K562 (cell line): ENCODE data around the gene C14orf180. TPM values are rescaled to one million over a fixed set of nuclear protein-coding genes. Genes with fewer than 3 reads are reported as not detected.
A peak's percentile ranks its signal among the peaks of the same experiment; 100 is the strongest.

Experiments used
- ATAC-seq: fragments of 200-7000 bp; cut with Tn5 transposase; 3 replicates; pipeline ENCODE4 v1.9.1; 2020; ENCODE audit warnings: moderate library complexity
- BruUV-seq: library from RNA; stranded (reverse); fragments of 400-500 nt; replicated peaks from 2 replicates; lab custom pipeline; 2021; lab: Mats Ljungman, UMichigan
- CTCF ChIA-PET: fragments of 300-600 bp; formaldehyde crosslinking; extraction: SDS; loops from one replicate; lab custom pipeline; 2021; ENCODE audit warnings: low intra/inter-chr PET ratio; lab: Yijun Ruan, JAX
- POLR2A ChIA-PET: fragments of 300-600, 350-650 bp; sonication (Branson Sonifier 250); formaldehyde crosslinking; extraction: SDS; loops from one replicate; lab custom pipeline; 2021; ENCODE audit warnings: antibody characterized with exemption, inconsistent platforms; lab: Yijun Ruan, JAX
- DNase-seq, 4 experiments: peaks; one replicate each; pipeline versions ENCODE4 v3.0.0 to v3.0.0-alpha.2; 2011 to 2018; ENCODE audit warnings: low spot score in 3 of 4, mixed read lengths in 3 of 4; ENCODE audit errors: extremely low read depth in 1 of 4
- FAIRE-seq: peaks from 2 replicates; lab custom pipeline; 2011; peaks lifted over from hg19 to GRCh38; lab: Jason Lieb, UNC
- H2AFZ ChIP-seq: 2 replicates; pipeline ENCODE4 v1.6.0; 2011; ENCODE audit warnings: low read depth, low read length, control low read depth, inconsistent platforms
- H3K27ac ChIP-seq: fragments of 200-600 bp; 3 replicates; pipeline ENCODE4 v1.8.0; 2011; ENCODE audit warnings: low read depth, mild to moderate bottlenecking, control low read depth, inconsistent platforms, low read length, moderate library complexity, mixed read lengths; ENCODE audit errors: extremely low read depth
- H3K27me3 ChIP-seq, 2 experiments: fragments of 300-600 bp in 1 of 2; 2 replicates in 1 of 2; 3 replicates in 1 of 2; pipeline versions ENCODE4 v1.6.0 to v1.8.0; 2011; ENCODE audit warnings: inconsistent platforms in 2 of 2, low read length in 2 of 2, mild to moderate bottlenecking in 1 of 2, mixed read lengths in 1 of 2, moderate library complexity in 1 of 2; ENCODE audit not compliant: control insufficient read depth in 2 of 2, insufficient read depth in 2 of 2
- H3K36me3 ChIP-seq: fragments of 300-600 bp; 3 replicates; pipeline ENCODE4 v1.8.0; 2011; ENCODE audit warnings: mild to moderate bottlenecking, low read length, inconsistent platforms; ENCODE audit not compliant: control insufficient read depth, insufficient read depth
- H3K4me1 ChIP-seq, 2 experiments: fragments of 200-600 bp in 1 of 2; replicated peaks in 1 of 2; 2 replicates in 1 of 2; 3 replicates in 1 of 2; pipeline versions ENCODE4 v1.5.1 to v1.8.0; 2011; ENCODE audit warnings: inconsistent platforms in 2 of 2, low read length in 2 of 2, mild to moderate bottlenecking in 1 of 2, mixed read lengths in 1 of 2, moderate library complexity in 1 of 2; ENCODE audit not compliant: control insufficient read depth in 2 of 2, insufficient read depth in 2 of 2
- H3K4me2 ChIP-seq: 2 replicates; pipeline ENCODE4 v1.6.1; 2011; ENCODE audit warnings: low read length, control low read depth, inconsistent platforms, mixed read lengths; ENCODE audit not compliant: insufficient read depth
- H3K4me3 ChIP-seq: fragments of 200-600 bp; sonication (generic), shearing (Covaris generic); 2 replicates; pipeline ENCODE4 v1.5.1; 2016; ENCODE audit warnings: control low read depth, inconsistent platforms
- H3K79me2 ChIP-seq: fragments of 200-600 bp; 3 replicates; pipeline ENCODE4 v1.8.0; 2011; ENCODE audit warnings: low read length, inconsistent platforms; ENCODE audit not compliant: control insufficient read depth, insufficient read depth
- H3K9ac ChIP-seq, 2 experiments: 2 replicates each; pipeline versions ENCODE4 v1.6.0 to v1.6.1; 2011; ENCODE audit warnings: low read depth in 2 of 2, low read length in 2 of 2, control low read depth in 1 of 2, inconsistent platforms in 1 of 2, mild to moderate bottlenecking in 1 of 2, mixed read lengths in 1 of 2; ENCODE audit not compliant: insufficient read depth in 1 of 2
- H3K9me1 ChIP-seq: one replicate; pipeline ENCODE4 v1.6.0; 2011; ENCODE audit warnings: inconsistent platforms, mild to moderate bottlenecking, low read length, moderate library complexity; ENCODE audit not compliant: control insufficient read depth, insufficient read depth
- H3K9me3 ChIP-seq: replicated peaks from 2 replicates; pipeline ENCODE4 v1.5.1; 2011; ENCODE audit warnings: low read depth, low read length, inconsistent platforms; ENCODE audit not compliant: control insufficient read depth, insufficient read depth
- H4K20me1 ChIP-seq: replicated peaks from 2 replicates; pipeline ENCODE4 v1.6.1; 2011; ENCODE audit warnings: low read length, inconsistent platforms, mixed read lengths; ENCODE audit not compliant: control insufficient read depth, insufficient read depth
- BHLHE40 ChIP-seq: IDR thresholded peaks from 2 replicates; pipeline ENCODE4 v1.6.1; 2011; ENCODE audit warnings: low read length, improper control_type of control experiment
- RAD51 ChIP-seq: fragments of 450-650 bp; IDR thresholded peaks from 2 replicates; pipeline ENCODE4 v1.7.1; 2016; ENCODE audit warnings: low read depth, mild to moderate bottlenecking, borderline replicate concordance
- USF1 ChIP-seq: sonication (generic); formaldehyde crosslinking; IDR thresholded peaks from 2 replicates; pipeline ENCODE4 v1.9.0; 2022; ENCODE audit warnings: mild to moderate bottlenecking, missing genetic modification reagents
- WGBS: fragments of 100-300 bp; shearing (Covaris generic); methylation state at CpG from one replicate; pipeline ENCODE4 v1.1.6; 2016; ENCODE audit warnings: low coverage, mixed read lengths; ENCODE audit not compliant: insufficient coverage; ENCODE audit errors: missing lambda C conversion rate; 5-methylcytosine and 5-hydroxymethylcytosine counted together
- in situ Hi-C: fragments of 300-500 bp; cut with MboI; formaldehyde crosslinking; loops from 4 replicates; pipeline ENCODE4 v1.15.0; 2018; ENCODE audit warnings: inconsistent platforms, mixed read lengths
- intact Hi-C: fragments of 100-400 bp; cut with micrococcal nuclease; formaldehyde crosslinking; loops from 2 replicates; pipeline ENCODE4 v1.14.2; 2022
- polyA plus RNA-seq, 8 experiments: library from polyadenylated mRNA; depleted of rRNA in 4 of 8; stranded (reverse) in 5 of 8; unstranded in 3 of 8; fragments of >200 nt; fragmentation: Nextera tagmentation in 2 of 8; fragmentation: Illumina TruSeq in 1 of 8; extraction: Ambion mirVana in 2 of 8; extraction: Trizol in 1 of 8; gene quantifications; 2 replicates each; pipeline versions ENCODE4 v1.2.1 to v1.2.3, GENCODE V29; 2011 to 2014; ENCODE audit warnings: inconsistent platforms in 1 of 8, missing spikeins in 1 of 8
- total RNA-seq, 7 experiments: library from RNA; depleted of rRNA in 6 of 7; stranded (reverse); fragments of >200 nt in 6 of 7; fragmentation: Illumina TruSeq in 2 of 7; extraction: Trizol in 2 of 7; gene quantifications; 2 replicates each; pipeline versions ENCODE4 v1.2.1 to v1.2.3, GENCODE V29; 2011 to 2021; ENCODE audit warnings: low replicate concordance in 1 of 7
- TF ChIP-seq, protein P1 (sequence below), 2 experiments: fragments of 150-350 bp in 1 of 2; IDR thresholded peaks; 2 replicates each; pipeline ENCODE4 v1.6.1; 2012 to 2016; ENCODE audit warnings: low read depth in 2 of 2, low read length in 2 of 2, mild to moderate bottlenecking in 1 of 2, moderate library complexity in 1 of 2

Gene C14orf180
- total and polyA plus RNA-seq, 9 of the 15 experiments (the other 6 are each of a cell fraction or from before 2014, with no cell fraction given), result not detected

DNA sequence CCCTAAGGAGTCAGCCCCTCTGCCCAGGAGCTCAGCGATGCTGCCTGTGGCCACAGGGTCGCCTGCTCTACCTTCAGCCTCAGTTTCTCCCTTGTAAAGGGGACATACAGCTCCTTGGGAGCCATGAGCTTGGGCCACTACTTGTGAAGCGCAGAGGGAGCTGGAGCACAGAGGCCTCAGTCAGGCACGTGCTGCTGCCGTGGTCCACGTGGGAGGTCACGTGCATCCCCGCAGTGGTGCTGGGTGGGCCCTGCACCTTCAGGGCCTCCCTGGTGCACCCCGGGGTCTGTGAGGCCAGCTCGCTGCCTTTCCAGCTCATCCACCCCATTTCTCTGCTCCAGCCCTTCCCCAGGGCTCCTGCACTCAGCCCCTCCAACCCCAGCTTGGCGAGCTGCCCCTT, 10.9 kb upstream of the C14orf180 start:
- Histone ChIP-seq H3K27me3 (peaks cover 0 to 44% of the 10 kb centered on the region in 2 experiments; a peak in 3 of 5 replicates), H3K27ac (no peak overlapping the region), H3K4me2 (no peak overlapping the region), H3K4me3 (no peak overlapping the region), H3K36me3 (no peaks in the 10 kb centered on the region), H3K9me3 (no peaks in the 10 kb centered on the region), H3K9ac (no peak overlapping the region), H3K79me2 (no peaks in the 10 kb centered on the region), H2AFZ (no peak overlapping the region), H3K9me1 (no peaks in the 10 kb centered on the region), H3K4me1 (peaks cover 0 to 45% of the 10 kb centered on the region in 2 experiments; a peak in 2 of 5 replicates), H4K20me1 (no peaks in the 10 kb centered on the region; the same call in none of the 2 replicates)
- no peak for FAIRE-seq
- POLR2A ChIA-PET, result interaction anchor here (1.3 to 1.4 kb wide), 2 partner anchors 8 to 9 kb away, joined by 3 to 7 read pairs; no protein-coding TSS in a partner anchor
- peak; percentile 16; the same call in 1 of the 2 replicates for TF ChIP-seq RAD51
- TF ChIP-seq, protein P1, sequence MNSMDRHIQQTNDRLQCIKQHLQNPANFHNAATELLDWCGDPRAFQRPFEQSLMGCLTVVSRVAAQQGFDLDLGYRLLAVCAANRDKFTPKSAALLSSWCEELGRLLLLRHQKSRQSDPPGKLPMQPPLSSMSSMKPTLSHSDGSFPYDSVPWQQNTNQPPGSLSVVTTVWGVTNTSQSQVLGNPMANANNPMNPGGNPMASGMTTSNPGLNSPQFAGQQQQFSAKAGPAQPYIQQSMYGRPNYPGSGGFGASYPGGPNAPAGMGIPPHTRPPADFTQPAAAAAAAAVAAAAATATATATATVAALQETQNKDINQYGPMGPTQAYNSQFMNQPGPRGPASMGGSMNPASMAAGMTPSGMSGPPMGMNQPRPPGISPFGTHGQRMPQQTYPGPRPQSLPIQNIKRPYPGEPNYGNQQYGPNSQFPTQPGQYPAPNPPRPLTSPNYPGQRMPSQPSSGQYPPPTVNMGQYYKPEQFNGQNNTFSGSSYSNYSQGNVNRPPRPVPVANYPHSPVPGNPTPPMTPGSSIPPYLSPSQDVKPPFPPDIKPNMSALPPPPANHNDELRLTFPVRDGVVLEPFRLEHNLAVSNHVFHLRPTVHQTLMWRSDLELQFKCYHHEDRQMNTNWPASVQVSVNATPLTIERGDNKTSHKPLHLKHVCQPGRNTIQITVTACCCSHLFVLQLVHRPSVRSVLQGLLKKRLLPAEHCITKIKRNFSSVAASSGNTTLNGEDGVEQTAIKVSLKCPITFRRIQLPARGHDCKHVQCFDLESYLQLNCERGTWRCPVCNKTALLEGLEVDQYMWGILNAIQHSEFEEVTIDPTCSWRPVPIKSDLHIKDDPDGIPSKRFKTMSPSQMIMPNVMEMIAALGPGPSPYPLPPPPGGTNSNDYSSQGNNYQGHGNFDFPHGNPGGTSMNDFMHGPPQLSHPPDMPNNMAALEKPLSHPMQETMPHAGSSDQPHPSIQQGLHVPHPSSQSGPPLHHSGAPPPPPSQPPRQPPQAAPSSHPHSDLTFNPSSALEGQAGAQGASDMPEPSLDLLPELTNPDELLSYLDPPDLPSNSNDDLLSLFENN (IDR thresholded peaks at IDR 0.05; ENCODE audit: low read depth in 2 of 2, low read length in 2 of 2), result no peak
- peak; percentile 74 for TF ChIP-seq BHLHE40
- TF ChIP-seq USF1 (CRISPR knock-in tag), result peak; percentile 49; the same call in 1 of the 2 replicates
- 3% methylated on average over 11 of the region's 11 CpGs for WGBS
- intact Hi-C loops (loop anchor here (10.0 kb wide), 1 partner anchor 56 kb away; no protein-coding TSS in a partner anchor), in situ Hi-C loops (no loop called here)
- CTCF ChIA-PET, result no interaction called here
- no TSS peak for BruUV-seq
- ATAC-seq, result no peak
- DNase-seq, result no peak
